Astrocyte of the hippocampus (primary cell): ENCODE measurements around the gene ITK.

Experiments
- DNase-seq: peaks from one replicate; pipeline ENCODE4 v3.0.0; 2011; ENCODE audit warnings: low read depth, low spot score

The ITK gene

GRCh38 chr5:157180374-157181264, at the start of gene ITK:
Gene ITK (plus strand): TSS chr5:157180840. CDS start chr5:157180978, 138 bp downstream.
- no peak for DNase-seq

- no peak for DNase-seq
Measured at GRCh38 chr5:157130925-157131324, 49.7 kb upstream of the ITK start.

- no peak for DNase-seq
Measured at GRCh38 chr5:157132281-157132612, 48.4 kb upstream of the ITK start.

- no peak for DNase-seq
Measured at GRCh38 chr5:157137691-157138090, 42.9 kb upstream of the ITK start.

DNA sequence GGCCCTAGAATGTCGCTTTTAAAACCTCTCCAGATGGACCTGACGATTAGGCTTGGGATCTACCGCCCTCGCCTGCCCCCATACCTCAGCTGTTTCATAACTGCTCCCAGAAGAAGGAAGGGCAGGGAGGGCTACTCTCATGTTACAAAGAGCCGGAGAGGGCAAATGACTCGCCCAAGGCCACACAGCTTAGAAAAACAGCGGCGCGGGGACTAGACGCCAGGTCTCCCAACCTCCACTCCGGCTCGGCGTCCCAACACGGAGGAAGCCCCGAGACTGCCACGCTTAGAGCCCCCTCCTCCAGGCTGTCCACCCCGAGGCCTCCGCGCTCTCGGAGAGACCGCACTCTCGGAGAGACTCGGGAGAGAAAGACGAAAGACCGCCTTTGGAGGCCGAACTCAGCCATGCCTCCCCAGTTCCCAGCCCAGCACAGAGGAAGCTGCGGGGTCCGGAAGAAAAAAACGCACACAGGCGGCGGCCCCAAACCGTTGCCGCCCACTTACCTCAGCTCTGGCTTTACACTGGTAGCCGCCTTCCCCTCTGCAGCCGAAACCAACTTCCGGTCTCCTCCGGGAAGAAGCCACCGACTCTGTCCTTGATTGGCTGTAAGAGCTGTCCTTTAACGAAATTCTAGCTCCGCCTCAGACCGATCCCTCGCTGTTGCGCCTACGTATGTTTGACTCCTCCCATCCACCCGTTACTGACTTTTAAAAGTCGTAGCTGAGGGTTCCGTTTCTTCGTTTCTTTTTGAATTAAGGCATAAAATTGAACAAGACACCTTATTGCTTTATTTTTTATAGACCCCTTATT, 38.1 kb upstream of the ITK start, which contains the start of gene MED7:
Gene MED7 (minus strand): TSS at position 549 of the 810 bp plus-strand sequence. CDS start 3,434 bp downstream, outside the sequence.
- DNase-seq, result peak; percentile 99

DNA sequence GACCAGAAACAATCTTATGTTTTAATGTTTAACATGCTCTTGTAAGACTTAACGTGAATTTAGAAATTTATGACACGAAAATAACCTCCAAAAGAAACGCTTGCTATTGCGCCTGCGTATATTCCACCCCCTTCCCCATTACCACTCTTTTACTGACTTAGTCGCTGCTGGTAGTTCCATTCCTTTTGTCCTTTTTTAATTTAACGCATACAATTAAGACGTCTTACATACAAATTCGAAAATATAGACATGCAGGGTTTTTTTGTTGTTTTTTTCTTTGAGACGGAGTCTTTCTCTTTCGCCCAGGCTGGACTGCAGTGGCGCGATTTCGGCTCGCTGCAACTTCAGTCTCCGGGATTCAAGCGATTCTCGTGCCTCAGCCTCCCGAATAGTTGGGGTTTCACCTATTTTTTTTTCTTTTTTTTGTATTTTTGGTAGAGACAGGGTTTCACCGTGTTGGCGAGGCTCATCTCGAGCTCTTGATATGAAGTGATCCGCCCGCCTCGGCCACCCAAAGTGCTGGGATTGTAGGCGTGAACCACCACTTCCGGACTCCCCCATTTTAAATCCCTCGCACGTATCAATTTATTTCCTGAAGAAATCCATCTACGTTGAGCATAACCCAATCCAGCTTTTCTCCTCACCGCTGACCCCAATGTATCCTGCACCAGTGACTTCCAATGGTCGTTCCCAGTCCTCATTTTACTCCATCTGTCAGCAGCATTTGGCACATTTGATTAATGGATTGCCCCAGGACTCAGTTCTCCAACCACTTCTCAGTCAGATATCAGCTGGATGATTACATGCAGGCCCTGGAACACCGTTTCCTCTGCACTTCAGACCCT, 37.3 kb upstream of the ITK start:
- peak; percentile 32 for DNase-seq

GRCh38 chr5:157148734-157149615, 31.7 kb upstream of the ITK start:
- peak; percentile 84 for DNase-seq

DNA sequence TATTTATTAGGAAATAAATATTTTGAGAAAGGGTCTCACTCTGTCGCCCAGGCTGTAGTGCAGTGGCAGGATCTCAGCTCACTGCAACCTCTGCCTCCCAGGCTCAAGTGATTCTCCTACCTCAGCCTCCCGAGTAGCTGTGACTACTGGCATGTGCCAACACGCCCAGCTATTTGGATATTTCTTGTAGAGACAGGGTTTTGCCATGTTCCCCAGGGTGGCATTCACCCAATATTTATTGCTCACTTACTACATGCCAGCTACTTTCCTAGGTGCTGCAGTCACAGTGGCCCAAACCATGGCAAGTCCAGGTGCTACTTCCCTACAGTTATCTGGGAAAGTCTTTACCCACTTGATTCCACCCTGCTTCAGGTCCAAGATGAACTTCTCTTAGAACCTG, 29.6 kb upstream of the ITK start:
- DNase-seq, result no peak

- DNase-seq, result no peak
Measured at GRCh38 chr5:157155297-157155696, 25.3 kb upstream of the ITK start.

DNA sequence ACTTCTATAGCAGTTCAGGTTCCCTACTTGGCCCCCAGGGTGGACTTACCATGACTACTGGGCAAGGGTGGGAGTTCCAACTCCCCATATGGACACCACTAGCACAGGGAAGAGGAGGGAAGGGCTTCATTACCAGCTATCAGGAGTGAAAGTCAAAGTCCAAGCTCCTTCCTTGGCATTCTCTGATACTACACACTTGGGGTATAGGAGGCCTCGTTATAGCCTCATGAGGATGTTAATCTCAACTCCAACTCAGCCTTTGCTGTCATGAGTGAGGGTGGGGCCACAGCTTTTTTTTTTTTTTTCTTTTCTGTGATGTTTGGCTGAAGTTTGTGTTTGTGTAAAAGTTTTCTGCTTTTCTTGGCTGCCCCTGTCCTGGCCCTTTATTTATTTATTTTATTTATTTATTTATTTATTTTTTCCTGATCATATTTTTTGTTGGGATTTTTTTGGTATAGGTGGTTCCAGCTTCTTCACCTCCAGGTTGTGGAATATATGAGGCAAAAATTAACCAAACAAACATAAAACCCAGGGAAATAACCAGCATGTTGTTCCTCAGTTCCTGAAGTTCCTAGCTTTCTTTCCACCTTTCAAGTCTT, 23.2 kb upstream of the ITK start:
- no peak for DNase-seq

GRCh38 chr5:157159209-157159751, 21.4 kb upstream of the ITK start:
- DNase-seq, result no peak

GRCh38 chr5:157160001-157160400, 20.6 kb upstream of the ITK start:
- no peak for DNase-seq

- DNase-seq, result no peak
Measured at GRCh38 chr5:157161996-157162395, 18.6 kb upstream of the ITK start.

DNA sequence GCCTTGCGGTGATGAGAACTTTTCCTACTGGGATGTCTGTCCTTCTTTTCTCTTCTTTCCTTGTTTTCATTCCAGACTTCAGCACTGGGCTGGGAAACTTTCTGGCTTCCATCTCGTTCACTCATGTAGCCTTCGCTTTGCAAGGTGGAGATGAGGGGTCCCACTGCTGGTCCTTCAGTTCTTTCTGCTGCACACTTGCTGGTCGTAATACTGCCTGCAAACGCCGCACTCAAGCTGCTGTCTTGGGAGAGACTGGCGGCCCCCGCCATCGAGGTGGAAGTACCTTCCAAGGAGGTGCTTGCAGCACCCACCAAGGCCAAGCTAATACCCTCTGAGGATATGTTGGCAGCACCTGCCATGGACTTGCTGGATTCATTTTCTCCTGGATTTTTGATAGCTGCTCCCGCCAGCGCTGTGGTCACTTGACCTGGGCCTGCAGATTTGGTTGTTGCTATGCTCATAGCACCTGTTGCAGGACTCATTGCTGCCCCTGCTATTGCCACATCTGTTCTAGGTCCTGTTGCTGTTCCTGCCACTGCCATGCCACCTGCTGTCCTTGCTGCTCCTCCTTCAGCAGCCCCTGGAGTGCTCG, 17.6 kb upstream of the ITK start:
- no peak for DNase-seq

GRCh38 chr5:157164521-157164920, 16.1 kb upstream of the ITK start:
- DNase-seq, result no peak

DNA sequence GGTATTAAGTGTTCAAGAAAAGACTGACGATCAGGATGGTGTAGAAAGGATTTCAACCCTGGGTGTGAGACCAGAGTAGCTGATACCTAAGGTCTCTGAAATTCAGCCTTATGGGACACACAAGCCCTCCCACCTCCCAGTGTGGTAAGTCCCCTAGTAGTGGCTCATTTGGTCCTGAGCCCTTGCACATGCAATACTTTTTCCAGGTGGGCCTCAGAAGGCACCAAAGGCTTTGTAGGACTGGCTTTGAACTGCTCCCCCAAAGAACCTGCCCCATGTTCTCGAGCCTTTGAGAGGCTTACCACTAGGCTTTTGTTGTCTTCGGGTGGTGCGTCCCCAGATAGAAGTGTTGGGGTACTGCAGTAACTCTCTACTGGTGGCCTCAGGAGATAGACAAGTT, 15.4 kb upstream of the ITK start:
- DNase-seq, result no peak

GRCh38 chr5:157165668-157166067, 15.0 kb upstream of the ITK start:
- DNase-seq, result no peak

DNA sequence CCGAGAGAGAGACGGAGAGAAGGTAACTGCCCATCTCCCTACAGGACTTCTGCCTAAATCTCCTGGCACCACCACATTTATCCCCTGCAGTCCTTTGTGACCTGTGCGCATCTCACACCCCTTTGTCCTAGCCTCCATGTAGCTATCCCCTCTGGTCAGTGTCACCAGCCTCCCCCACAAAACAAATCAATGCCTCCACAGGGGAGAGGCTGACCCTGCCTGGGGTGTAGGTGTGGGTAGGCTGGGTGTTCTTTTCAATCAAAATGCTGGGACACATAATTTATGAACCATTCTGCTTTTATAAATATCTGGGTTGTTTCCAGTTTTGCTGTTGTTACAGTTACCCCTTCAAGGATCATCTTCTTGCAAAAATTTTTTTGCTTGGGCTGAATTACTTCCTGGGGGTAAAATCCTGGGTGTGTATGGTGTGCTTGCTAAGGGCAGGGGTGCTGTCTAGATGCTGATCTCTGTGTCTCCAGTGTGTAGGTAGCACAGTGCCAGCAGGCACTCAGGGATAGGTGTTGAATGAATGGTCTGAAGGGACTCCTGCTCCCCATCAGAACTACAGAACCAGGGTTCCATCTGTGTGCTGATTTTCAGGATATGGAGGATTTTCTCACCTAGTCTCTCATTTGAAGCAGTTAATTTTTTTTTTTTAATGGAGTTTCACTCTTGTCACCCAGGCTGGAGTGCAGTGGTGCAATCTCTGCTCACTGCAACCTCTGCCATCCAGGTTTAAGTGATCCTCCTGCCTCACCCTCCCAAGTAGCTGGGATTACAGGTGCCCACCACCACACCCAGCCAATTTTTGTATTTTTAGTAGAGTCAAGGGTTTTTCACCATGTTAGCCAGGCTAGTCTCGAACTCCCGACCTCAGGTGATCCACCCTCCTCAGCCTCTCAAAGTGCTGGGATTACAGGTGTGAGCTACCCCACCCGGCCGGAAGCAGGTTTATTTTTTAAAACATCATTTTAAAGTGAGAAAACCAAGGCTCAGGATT, 14.1 kb upstream of the ITK start, which contains the start of gene GARIN3:
Gene GARIN3 (minus strand): TSS at position 51 of the 1,000 bp plus-strand sequence. CDS start 96 bp downstream, outside the sequence.
- no peak for DNase-seq
